HFFc6 (cell line): Measurements from ENCODE around the gene GSTM2. TPM values are rescaled to one million over a fixed set of nuclear protein-coding genes. Genes with fewer than 3 reads are reported as not detected.
"Not testable (repeated sequence)": the region's sequence is repeated elsewhere in the genome, so short reads cannot be mapped to it uniquely, and the experiment has no call there.

Experiments
- DNase-seq: peaks from one replicate; pipeline ENCODE4 v3.0.0-alpha.2; 2018
- H3K27ac Mint-ChIP-seq: 2 replicates; pipeline ENCODE4 v1.8.0; 2020; ENCODE audit warnings: mild to moderate bottlenecking, mixed read lengths
- H3K27me3 Mint-ChIP-seq: 2 replicates; pipeline ENCODE4 v1.8.0; 2021; ENCODE audit warnings: mild to moderate bottlenecking, moderate library complexity, mixed read lengths; ENCODE audit not compliant: insufficient read depth
- H3K36me3 Mint-ChIP-seq: 2 replicates; pipeline ENCODE4 v1.8.0; 2021; ENCODE audit warnings: low read depth, mixed read lengths
- H3K4me1 Mint-ChIP-seq: 2 replicates; pipeline ENCODE4 v1.8.0; 2020; ENCODE audit warnings: low read depth, mixed read lengths
- H3K4me3 Mint-ChIP-seq: 2 replicates; pipeline ENCODE4 v1.8.0; 2020; ENCODE audit warnings: mild to moderate bottlenecking, moderate library complexity, mixed read lengths
- H3K9me3 Mint-ChIP-seq: 2 replicates; pipeline ENCODE4 v1.8.0; 2020; ENCODE audit warnings: mild to moderate bottlenecking, mixed read lengths
- CTCF ChIP-seq: fragments of 200-600 bp; sonication (generic); IDR thresholded peaks from 2 replicates; pipeline ENCODE4 v1.5.0; 2021; ENCODE audit warnings: antibody characterized with exemption, mild to moderate bottlenecking
- total RNA-seq, 6 experiments: library from RNA; stranded (reverse); fragmentation: NEBNext Ultra II Directional; extraction: Animal tissue kit (Norgen Biotek cat#: 25700); gene quantifications; 2 replicates in 1 of 6; 3 replicates in 5 of 6; pipeline ENCODE4 v1.2.3, GENCODE V29; 2021

Gene GSTM2
- total RNA-seq, 6 experiments from 2014 or later, result 32.4 to 53.4 (median 46.1) TPM

GRCh38 chr1:109697066-109697465 lies 29.2 kb downstream of the GSTM2 start:
- Mint-ChIP-seq H3K36me3 (no peaks in the 10 kb centered on the region), H3K4me1 (peaks cover 11% of the 10 kb centered on the region), H3K27ac (no peak overlapping the region), H3K9me3 (no peaks in the 10 kb centered on the region), H3K4me3 (no peak overlapping the region), H3K27me3 (no peaks in the 10 kb centered on the region)
- TF ChIP-seq CTCF, result no peak
- no peak for DNase-seq

GRCh38 chr1:109697861-109698260 lies 30.0 kb downstream of the GSTM2 start:
- peaks cover 11% of the 10 kb centered on the region for H3K4me1 Mint-ChIP-seq
- H3K27me3 Mint-ChIP-seq, H3K4me3 Mint-ChIP-seq, DNase-seq, H3K9me3 Mint-ChIP-seq, H3K27ac Mint-ChIP-seq, H3K36me3 Mint-ChIP-seq: not testable (repeated sequence)

- not testable (repeated sequence) for H3K27ac Mint-ChIP-seq, H3K4me3 Mint-ChIP-seq, H3K27me3 Mint-ChIP-seq, H3K4me1 Mint-ChIP-seq, DNase-seq
- Mint-ChIP-seq H3K9me3 (peaks cover 21% of the 10 kb centered on the region), H3K36me3 (peaks cover 16% of the 10 kb centered on the region)
Measured at GRCh38 chr1:109702940-109703339, 35.1 kb downstream of the GSTM2 start.

GRCh38 chr1:109704173-109704572 lies 36.3 kb downstream of the GSTM2 start:
- no peak overlapping the region for H3K27ac Mint-ChIP-seq
- TF ChIP-seq CTCF, result no peak
- no peak for DNase-seq
- peaks cover 5% of the 10 kb centered on the region for H3K27me3 Mint-ChIP-seq
- no peaks in the 10 kb centered on the region for H3K4me1 Mint-ChIP-seq
- H3K4me3 Mint-ChIP-seq, result no peak overlapping the region
- H3K36me3 Mint-ChIP-seq, result peaks cover 29% of the 10 kb centered on the region
- peaks cover 34% of the 10 kb centered on the region for H3K9me3 Mint-ChIP-seq

GRCh38 chr1:109705411-109705810 lies 37.6 kb downstream of the GSTM2 start:
- peaks cover 34% of the 10 kb centered on the region for H3K36me3 Mint-ChIP-seq
- no peak overlapping the region for H3K4me3 Mint-ChIP-seq
- H3K9me3 Mint-ChIP-seq, result peaks cover 39% of the 10 kb centered on the region
- H3K27ac Mint-ChIP-seq, result no peak overlapping the region
- peaks cover 8% of the 10 kb centered on the region for H3K27me3 Mint-ChIP-seq
- no peaks in the 10 kb centered on the region for H3K4me1 Mint-ChIP-seq
- no peak for TF ChIP-seq CTCF
- DNase-seq, result no peak

- not testable (repeated sequence) for DNase-seq, H3K27ac Mint-ChIP-seq, H3K27me3 Mint-ChIP-seq, H3K4me1 Mint-ChIP-seq, H3K4me3 Mint-ChIP-seq
- H3K9me3 Mint-ChIP-seq, result peaks cover 28% of the 10 kb centered on the region
- peaks cover 25% of the 10 kb centered on the region for H3K36me3 Mint-ChIP-seq
Measured at GRCh38 chr1:109708949-109709348, 41.1 kb downstream of the GSTM2 start.

- not testable (repeated sequence) for H3K4me1 Mint-ChIP-seq, H3K27ac Mint-ChIP-seq, DNase-seq, H3K4me3 Mint-ChIP-seq, H3K27me3 Mint-ChIP-seq
- H3K9me3 Mint-ChIP-seq, result peaks cover 20% of the 10 kb centered on the region
- H3K36me3 Mint-ChIP-seq, result peaks cover 17% of the 10 kb centered on the region
Measured at GRCh38 chr1:109709822-109710221, 42.0 kb downstream of the GSTM2 start.

GRCh38 chr1:109711593-109712320 lies 43.9 kb downstream of the GSTM2 start, which contains the start of gene GSTM5:
Gene GSTM5 (plus strand): TSS chr1:109712251. CDS start chr1:109712313, 62 bp downstream.
- H3K27me3 Mint-ChIP-seq, H3K4me1 Mint-ChIP-seq, DNase-seq: not testable (repeated sequence)
- Mint-ChIP-seq H3K27ac (peak within 1 kb of the TSS; percentile 9), H3K4me3 (peak within 1 kb of the TSS; percentile 81), H3K36me3 (peaks cover 17% of the 10 kb centered on the region), H3K9me3 (peaks cover 19% of the 10 kb centered on the region)
